ENCODE results near the gene CELF4.

Gene CELF4

GRCh38 chr18:37524139-37524497, 41.5 kb downstream of the CELF4 start:
- DNase-seq (ENCODE audit: low read depth) = no peak

- DNase-seq (ENCODE audit: low read depth) = no peak
Observed at GRCh38 chr18:37521510-37522465, 43.8 kb downstream of the CELF4 start.

- no peak for DNase-seq (ENCODE audit: low read depth)
Observed at GRCh38 chr18:37520508-37520907, 45.1 kb downstream of the CELF4 start.

GRCh38 chr18:37519510-37520135, 46.0 kb downstream of the CELF4 start:
- DNase-seq (ENCODE audit: low read depth) = no peak

- no peak for DNase-seq (ENCODE audit: low read depth)
Observed at GRCh38 chr18:37516361-37516853, 49.2 kb downstream of the CELF4 start.

DNA sequence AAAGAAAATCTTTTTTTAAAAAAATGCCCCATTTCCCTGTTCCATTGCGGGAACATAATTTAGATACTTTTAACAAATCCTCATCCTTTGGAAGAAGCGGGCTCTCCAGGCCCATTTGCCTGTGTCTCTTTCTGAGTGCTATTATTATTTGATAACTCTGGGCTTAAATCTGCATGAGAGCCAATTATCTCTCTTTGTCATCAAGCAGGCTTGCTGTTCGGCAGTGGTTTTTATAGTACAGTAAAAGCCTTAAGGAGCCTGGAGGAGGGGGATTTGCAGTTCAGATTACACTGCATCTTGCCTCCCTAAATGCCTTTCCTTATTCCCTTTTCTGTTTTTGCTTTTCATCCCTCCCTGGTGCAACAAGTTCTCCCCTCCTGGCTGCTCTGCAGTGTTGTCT, 50.6 kb downstream of the CELF4 start:
- no peak for DNase-seq (ENCODE audit: low read depth)

GRCh38 chr18:37512400-37512799, 53.2 kb downstream of the CELF4 start:
- DNase-seq (ENCODE audit: low read depth) = no peak

DNA sequence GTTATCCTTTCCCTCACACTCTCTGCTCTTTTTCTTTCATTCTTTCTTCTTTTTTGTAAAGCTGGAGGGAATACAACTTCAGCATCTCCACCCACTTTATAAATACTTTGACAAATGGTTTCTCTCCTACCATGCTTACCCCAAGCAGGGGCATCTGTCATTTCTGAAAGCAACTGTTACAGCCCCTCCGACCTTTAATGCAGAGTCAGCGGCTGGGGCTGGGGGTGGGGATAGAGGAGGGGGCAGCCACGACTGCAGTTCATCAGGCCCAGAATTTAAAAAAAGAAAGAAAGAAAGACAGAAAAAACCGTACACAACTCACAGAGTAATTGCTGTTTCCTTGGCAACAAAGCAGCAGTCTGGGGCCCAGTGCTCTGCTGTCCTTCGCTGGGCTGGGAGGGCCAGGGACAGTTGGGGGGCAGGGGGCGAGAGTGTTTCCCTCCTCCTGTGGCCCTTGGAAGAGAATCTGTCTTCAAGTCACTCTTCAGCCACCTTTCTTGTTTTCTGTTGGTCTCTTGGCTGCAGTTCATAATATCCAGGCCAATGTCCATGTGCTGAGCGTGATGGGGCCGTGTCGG, 53.8 kb downstream of the CELF4 start:
- DNase-seq (ENCODE audit: low read depth) = no peak

DNA sequence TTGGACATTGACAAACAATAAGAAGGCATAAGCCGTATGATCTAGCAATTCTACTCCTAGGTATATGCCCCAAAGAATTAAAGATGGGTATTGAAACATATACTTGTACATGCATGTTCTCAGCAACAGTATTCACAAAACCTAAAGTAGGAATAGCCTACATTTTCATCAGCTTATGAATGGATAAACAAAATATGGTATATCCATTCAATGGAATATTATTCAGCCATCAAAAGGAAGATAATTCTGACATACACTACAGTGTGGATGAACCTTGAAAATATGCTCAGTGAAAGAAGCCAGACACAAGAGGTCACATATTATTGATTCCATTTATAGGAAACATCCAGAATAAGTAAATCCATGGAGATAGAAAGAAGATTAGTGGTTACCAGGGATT, 56.0 kb downstream of the CELF4 start:
- DNase-seq (ENCODE audit: low read depth) = no peak

DNA sequence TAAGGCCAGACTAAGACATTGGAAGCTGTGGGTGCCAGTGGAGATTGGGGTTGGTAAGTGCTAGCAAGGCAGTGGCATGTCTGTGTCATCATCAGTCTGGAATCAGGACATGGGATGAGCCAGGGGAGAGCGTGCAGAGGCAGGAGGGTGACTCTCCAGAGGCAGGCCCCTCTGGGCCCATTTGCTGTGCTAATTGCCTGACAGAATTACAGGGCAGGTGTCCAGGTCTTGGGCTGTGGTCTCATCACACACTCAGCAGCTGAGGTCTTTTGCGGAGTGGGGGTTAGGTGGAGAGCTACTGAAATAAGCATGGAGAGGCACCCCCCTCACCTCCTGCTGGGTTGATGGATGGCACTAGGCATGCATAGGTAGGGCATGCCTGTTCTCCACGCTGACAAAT, 57.4 kb downstream of the CELF4 start:
- DNase-seq (ENCODE audit: low read depth) = no peak

DNA sequence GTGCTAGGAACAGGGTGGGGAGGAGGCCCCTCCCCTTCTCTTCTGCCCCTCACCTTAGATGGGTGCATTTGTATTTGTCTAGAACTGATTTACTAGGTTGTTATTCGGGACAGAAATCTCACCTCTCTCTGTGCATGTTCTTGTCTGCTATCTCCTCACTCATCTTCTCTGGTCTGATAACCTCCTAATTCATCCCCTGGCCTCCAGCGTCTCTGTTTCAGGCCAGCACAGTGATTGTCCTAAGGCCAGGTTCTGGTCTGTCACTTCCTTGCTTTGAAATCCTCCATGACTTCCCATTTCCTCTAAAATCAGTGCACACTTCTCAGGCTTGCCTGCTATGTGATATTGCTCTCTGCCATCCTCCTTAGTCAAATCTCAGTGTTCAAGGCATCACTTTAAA, 58.4 kb downstream of the CELF4 start:
- DNase-seq (ENCODE audit: low read depth) = no peak

- DNase-seq (ENCODE audit: low read depth) = no peak
Observed at GRCh38 chr18:37506001-37506400, 59.6 kb downstream of the CELF4 start.

DNA sequence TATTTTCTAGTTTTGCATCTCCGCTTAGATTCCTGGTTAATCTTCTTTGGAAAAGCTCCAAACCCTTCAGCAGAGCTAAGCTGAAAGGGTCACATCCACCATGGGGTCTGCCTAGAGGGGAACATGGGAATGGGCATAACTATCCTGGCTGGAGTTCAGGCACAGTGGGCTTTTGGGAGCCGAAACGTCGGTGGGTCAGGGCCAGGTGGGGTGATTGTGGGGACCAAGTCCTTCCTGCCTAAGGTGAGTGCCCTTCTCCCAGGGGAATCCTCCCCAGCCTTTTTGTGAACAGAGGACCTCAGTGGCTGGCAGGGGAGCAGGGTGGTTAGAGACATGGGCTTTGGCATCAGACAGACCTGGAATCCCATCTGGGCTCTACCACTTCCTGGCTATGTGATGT, 60.3 kb downstream of the CELF4 start:
- DNase-seq (ENCODE audit: low read depth) = no peak

DNA sequence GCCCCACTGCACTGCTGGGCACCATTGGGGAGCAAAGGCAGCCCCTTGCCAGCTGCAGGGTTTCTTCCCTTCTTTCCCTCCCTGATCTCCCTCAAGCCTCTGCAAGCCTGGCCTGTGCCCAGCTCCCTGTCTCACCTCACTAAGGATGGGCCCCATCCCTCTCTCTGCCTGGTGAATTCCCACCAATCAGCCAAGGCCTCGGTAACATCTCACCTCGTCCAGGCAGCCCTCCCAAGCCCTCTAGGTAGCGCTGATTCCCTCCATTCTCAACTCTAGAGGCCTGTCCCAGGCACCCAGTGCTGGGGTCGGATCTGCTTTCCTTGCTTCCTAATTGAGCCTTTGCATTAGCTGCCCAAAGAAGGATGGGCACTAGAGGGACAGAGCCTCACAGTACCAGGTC, 63.0 kb downstream of the CELF4 start:
- no peak for DNase-seq (ENCODE audit: low read depth)

- DNase-seq (ENCODE audit: low read depth) = no peak
Observed at GRCh38 chr18:37502036-37502435, 63.6 kb downstream of the CELF4 start.

DNA sequence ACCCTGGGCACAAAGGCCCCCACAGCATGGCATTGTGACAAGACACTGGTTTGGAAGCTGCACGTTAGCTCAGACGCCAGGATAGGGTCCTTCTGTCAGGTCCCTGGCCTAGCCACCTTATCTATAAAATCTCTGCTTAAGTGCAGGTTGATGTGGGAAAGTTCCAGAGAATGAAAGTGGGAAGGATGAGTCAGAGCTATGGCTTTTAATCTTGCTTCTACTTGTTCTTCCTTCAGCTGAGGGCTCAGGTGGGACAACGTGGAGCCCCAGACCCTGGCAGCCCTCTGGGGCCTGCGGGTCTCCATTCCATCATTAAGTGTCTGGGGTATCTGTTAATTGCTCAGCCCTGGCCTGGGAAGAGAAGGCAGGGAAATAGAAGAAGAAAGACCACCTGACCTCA, 64.5 kb downstream of the CELF4 start:
- no peak for DNase-seq (ENCODE audit: low read depth)

DNA sequence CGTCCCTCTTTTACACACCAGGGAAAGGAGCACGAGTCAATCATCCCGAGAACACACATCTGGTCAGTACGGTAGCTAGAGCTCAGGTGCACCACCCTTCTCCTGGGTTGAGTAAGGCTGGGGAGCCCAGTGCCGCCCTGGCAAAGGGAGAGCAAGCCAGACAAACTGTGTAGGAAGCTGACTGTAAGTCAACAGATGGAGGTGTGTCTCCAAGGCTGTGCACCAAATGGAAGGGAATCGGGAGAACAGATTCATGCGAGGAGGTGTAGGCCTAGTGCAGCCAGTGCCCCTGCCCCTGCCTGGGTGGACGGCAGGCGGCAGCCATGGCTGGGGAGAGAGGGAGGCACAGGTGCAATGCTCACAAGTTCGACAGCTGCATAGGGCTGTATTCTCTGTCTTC, 65.7 kb downstream of the CELF4 start:
- no peak for DNase-seq (ENCODE audit: low read depth)

GRCh38 chr18:37499044-37499443, 66.6 kb downstream of the CELF4 start:
- no peak for DNase-seq (ENCODE audit: low read depth)

- no peak for DNase-seq (ENCODE audit: low read depth)
Observed at GRCh38 chr18:37497853-37498518, 67.6 kb downstream of the CELF4 start.

GRCh38 chr18:37496568-37496967, 69.0 kb downstream of the CELF4 start:
- DNase-seq (ENCODE audit: low read depth) = no peak

DNA sequence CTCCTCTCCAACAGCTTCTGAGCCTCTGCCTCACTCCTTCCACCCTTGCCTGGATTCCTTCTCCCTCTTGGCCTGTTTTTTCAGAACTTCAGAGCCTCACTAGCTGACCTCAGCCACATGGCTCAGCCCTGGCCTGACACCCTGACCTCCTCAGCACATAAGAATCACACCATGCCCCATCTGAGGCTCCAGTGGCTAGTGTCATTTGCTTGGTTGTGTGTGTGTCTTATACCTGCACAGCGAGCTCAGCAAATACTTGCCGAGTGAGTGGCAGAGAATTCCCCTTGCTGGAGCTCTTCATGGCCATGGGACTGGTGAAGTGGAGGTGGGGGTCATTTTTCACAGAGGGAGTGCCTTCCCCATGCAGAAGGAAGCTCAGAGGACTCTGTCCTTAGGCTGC, 70.2 kb downstream of the CELF4 start:
- DNase-seq (ENCODE audit: low read depth) = no peak

- no peak for DNase-seq (ENCODE audit: low read depth)
Observed at GRCh38 chr18:37494406-37494805, 71.2 kb downstream of the CELF4 start.
